Measurements from ENCODE around the gene DGAT2. TPM values are rescaled to one million over a fixed set of nuclear protein-coding genes. Genes with fewer than 3 reads are reported as not detected.

The DGAT2 gene
- total RNA-seq, 2 experiments from 2014 or later, result 0.19 to 0.25 TPM

- H3K36me3 ChIP-seq (ENCODE audit: insufficient read depth, low read length), result no peaks in the 10 kb centered on the region
- peaks cover 21% of the 10 kb centered on the region for H3K4me1 Mint-ChIP-seq (ENCODE audit: low read depth)
- no peaks in the 10 kb centered on the region for H3K9me3 Mint-ChIP-seq
- DNase-seq, result peak in 1 of 14 experiments; percentile 35
- ChIA-PET CTCF (interaction anchor here (1.6 to 3.2 kb wide), 2 partner anchors 10 to 395 kb away, joined by 3 to 19 read pairs; no protein-coding TSS in a partner anchor), POLR2A (interaction anchor here (1.5 kb wide), 2 partner anchors 10 to 49 kb away, joined by 5 to 8 read pairs; no protein-coding TSS in a partner anchor)
- H3K36me3 Mint-ChIP-seq (ENCODE audit: low read depth), result peaks cover 7% of the 10 kb centered on the region
- H3K27ac ChIP-seq (ENCODE audit: low read depth in 1 of 2, low read length in 2 of 2), result no peak overlapping the region
- H3K27ac Mint-ChIP-seq, result peak overlapping the region; percentile 92
- H3K27me3 ChIP-seq (ENCODE audit: control insufficient read depth in 1 of 2, insufficient read depth in 2 of 2, low read length in 2 of 2), result no peaks in the 10 kb centered on the region
- H3K4me3 Mint-ChIP-seq, result peak overlapping the region; percentile 95
- H3K9me3 ChIP-seq (ENCODE audit: control insufficient read depth in 1 of 2, insufficient read depth in 1 of 2, low read length in 2 of 2), result no peaks in the 10 kb centered on the region
- no peaks in the 10 kb centered on the region for H3K27me3 Mint-ChIP-seq
- no peak for TF ChIP-seq CTCF (IDR thresholded peaks at IDR 0.05)
- no peak overlapping the region for H3K4me3 ChIP-seq (ENCODE audit: low read length)
- no peak for ATAC-seq (ENCODE audit: poor library complexity)
- peaks cover 30% of the 10 kb centered on the region for H3K4me1 ChIP-seq (ENCODE audit: insufficient read depth, low read length)
- intact Hi-C loops (cut with DNase I, micrococcal nuclease), result loop anchor here in 1 of 2 experiments (5.0 to 10.0 kb wide), 5 partner anchors 569 to 1638 kb away; partner anchors contain the start of genes C2CD3, EMSY, GVQW3 and POLD3
Observed at GRCh38 chr11:75813124-75813523, 44.5 kb downstream of the DGAT2 start.

GRCh38 chr11:75813622-75814039, 45.1 kb downstream of the DGAT2 start:
- TF ChIP-seq CTCF (IDR thresholded peaks at IDR 0.05), result no peak
- peaks cover 30% of the 10 kb centered on the region for H3K4me1 ChIP-seq (ENCODE audit: insufficient read depth, low read length)
- H3K36me3 Mint-ChIP-seq (ENCODE audit: low read depth), result peaks cover 7% of the 10 kb centered on the region
- POLR2A ChIA-PET, result interaction anchor here (1.2 to 2.0 kb wide), 4 partner anchors 9 to 18 kb away, joined by 3 to 8 read pairs (median 5); no protein-coding TSS in a partner anchor
- H3K9me3 Mint-ChIP-seq, result no peaks in the 10 kb centered on the region
- H3K4me3 Mint-ChIP-seq, result peak overlapping the region; percentile 95
- no peak for ATAC-seq (ENCODE audit: poor library complexity)
- no peak overlapping the region for H3K4me3 ChIP-seq (ENCODE audit: low read length)
- no peaks in the 10 kb centered on the region for H3K36me3 ChIP-seq (ENCODE audit: insufficient read depth, low read length)
- H3K27ac Mint-ChIP-seq, result peak overlapping the region; percentile 92
- H3K27ac ChIP-seq (ENCODE audit: low read depth in 1 of 2, low read length in 2 of 2), result peak overlapping the region in 1 of 2 donors; percentile 83
- no peaks in the 10 kb centered on the region for H3K9me3 ChIP-seq (ENCODE audit: control insufficient read depth in 1 of 2, insufficient read depth in 1 of 2, low read length in 2 of 2)
- no peaks in the 10 kb centered on the region for H3K27me3 Mint-ChIP-seq
- H3K4me1 Mint-ChIP-seq (ENCODE audit: low read depth), result peaks cover 24% of the 10 kb centered on the region
- intact Hi-C loops (cut with DNase I, micrococcal nuclease), result loop anchor here in 1 of 2 experiments (5.0 to 10.0 kb wide), 5 partner anchors 569 to 1639 kb away; partner anchors contain the start of genes C2CD3, EMSY, GVQW3 and POLD3
- CTCF ChIA-PET, result interaction anchor here (3.2 kb wide), 1 partner anchor 11 kb away, joined by 19 read pairs; no protein-coding TSS in a partner anchor
- H3K27me3 ChIP-seq (ENCODE audit: control insufficient read depth in 1 of 2, insufficient read depth in 2 of 2, low read length in 2 of 2), result no peaks in the 10 kb centered on the region
- DNase-seq, result no peak

GRCh38 chr11:75814363-75814676, 45.7 kb downstream of the DGAT2 start:
- Histone ChIP-seq H3K36me3 (ENCODE audit: insufficient read depth, low read length) (no peaks in the 10 kb centered on the region), H3K4me1 (ENCODE audit: insufficient read depth, low read length) (peaks cover 30% of the 10 kb centered on the region), H3K9me3 (ENCODE audit: control insufficient read depth in 1 of 2, insufficient read depth in 1 of 2, low read length in 2 of 2) (no peaks in the 10 kb centered on the region), H3K4me3 (ENCODE audit: low read length) (peak overlapping the region; percentile 88), H3K27me3 (ENCODE audit: control insufficient read depth in 1 of 2, insufficient read depth in 2 of 2, low read length in 2 of 2) (no peaks in the 10 kb centered on the region), H3K27ac (ENCODE audit: low read depth in 1 of 2, low read length in 2 of 2) (peak overlapping the region; percentile 78 to 83)
- DNase-seq (no peak), ATAC-seq (ENCODE audit: poor library complexity) (peak; percentile 41)
- Mint-ChIP-seq H3K4me3 (peak overlapping the region; percentile 95), H3K9me3 (no peaks in the 10 kb centered on the region), H3K4me1 (ENCODE audit: low read depth) (peaks cover 29% of the 10 kb centered on the region), H3K27me3 (no peaks in the 10 kb centered on the region), H3K27ac (peak overlapping the region; percentile 92), H3K36me3 (ENCODE audit: low read depth) (peaks cover 7% of the 10 kb centered on the region)
- TF ChIP-seq CTCF (IDR thresholded peaks at IDR 0.05), result no peak
- CTCF ChIA-PET, result interaction anchor here (3.2 kb wide), 1 partner anchor 11 kb away, joined by 19 read pairs; no protein-coding TSS in a partner anchor
- POLR2A ChIA-PET, result interaction anchor here (0.7 to 2.0 kb wide), 6 partner anchors 10 to 252 kb away, joined by 3 to 8 read pairs (median 4); partner anchors contain the start of gene SERPINH1
- intact Hi-C loops (cut with DNase I, micrococcal nuclease), result loop anchor here in 1 of 2 experiments (5.0 to 10.0 kb wide), 5 partner anchors 568 to 1640 kb away; partner anchors contain the start of genes C2CD3, EMSY, GVQW3 and POLD3
